H1 (cell line): ENCODE data around the gene PRR5. TPM values are rescaled to one million over a fixed set of nuclear protein-coding genes. Genes with fewer than 3 reads are reported as not detected.

Experiments
- CTCF ChIA-PET: fragments of 300-600 bp; sonication (Branson Sonifier 250); formaldehyde crosslinking; loops from one replicate; lab custom pipeline; 2021; ENCODE audit not compliant: partially characterized antibody; lab: Charles Lee
- POLR2A ChIA-PET: fragments of 300-600 bp; sonication (Branson Sonifier 250); formaldehyde crosslinking; loops from one replicate; lab custom pipeline; 2021; ENCODE audit warnings: inconsistent platforms; ENCODE audit not compliant: partially characterized antibody; lab: Charles Lee
- DNase-seq, 2 experiments: peaks; one replicate each; pipeline versions ENCODE4 v3.0.0 to v3.0.0-alpha.2; 2010 to 2022; ENCODE audit warnings: low spot score in 2 of 2, low read depth in 1 of 2, mixed read lengths in 1 of 2
- FAIRE-seq: peaks from 2 replicates; lab custom pipeline; 2011; peaks lifted over from hg19 to GRCh38; lab: Jason Lieb, UNC
- H2AFZ ChIP-seq: 2 replicates; pipeline ENCODE4 v1.8.1; 2012; ENCODE audit warnings: low read length, inconsistent platforms
- H2AK5ac ChIP-seq: 2 replicates; pipeline ENCODE4 v1.6.1; 2013; ENCODE audit warnings: low read depth, low read length
- H2BK120ac ChIP-seq: replicated peaks from 2 replicates; pipeline ENCODE3; 2013; ENCODE audit warnings: low read depth, low read length, inconsistent platforms
- H2BK12ac ChIP-seq: 2 replicates; pipeline ENCODE4 v1.6.1; 2013; ENCODE audit warnings: low read depth, low read length
- H2BK15ac ChIP-seq: 2 replicates; pipeline ENCODE4 v1.6.1; 2013; ENCODE audit warnings: low read length
- H2BK20ac ChIP-seq: 2 replicates; pipeline ENCODE4 v1.6.1; 2013; ENCODE audit warnings: low read length
- H2BK5ac ChIP-seq: 2 replicates; pipeline ENCODE4 v1.6.1; 2013; ENCODE audit warnings: low read depth, low read length
- H3K14ac ChIP-seq: 2 replicates; pipeline ENCODE4 v1.6.1; 2013; ENCODE audit warnings: inconsistent platforms; ENCODE audit not compliant: insufficient read length
- H3K18ac ChIP-seq: 2 replicates; pipeline ENCODE4 v1.6.1; 2013; ENCODE audit warnings: low read length; ENCODE audit errors: extremely low read depth
- H3K23ac ChIP-seq: 2 replicates; pipeline ENCODE4 v1.6.1; 2013; ENCODE audit warnings: inconsistent platforms; ENCODE audit not compliant: insufficient read length
- H3K23me2 ChIP-seq: 2 replicates; pipeline ENCODE4 v1.6.1; 2013; ENCODE audit warnings: low read depth, low read length
- H3K27ac ChIP-seq: 2 replicates; pipeline ENCODE4 v1.6.1; 2011; ENCODE audit warnings: low read depth, low read length, inconsistent platforms
- H3K27me3 ChIP-seq, 4 experiments: replicated peaks in 1 of 4; 1 replicate in 1 of 4; 2 replicates in 3 of 4; pipeline versions ENCODE4 v1.6.1 to v1.8.1; 2011 to 2013; ENCODE audit warnings: low read length in 3 of 4, mild to moderate bottlenecking in 3 of 4, inconsistent platforms in 2 of 4, mixed read lengths in 2 of 4, moderate library complexity in 1 of 4; ENCODE audit not compliant: control insufficient read depth in 3 of 4, insufficient read depth in 3 of 4; ENCODE audit errors: extremely low read depth in 1 of 4
- H3K36me3 ChIP-seq, 4 experiments: 2 replicates each; pipeline versions ENCODE4 v1.6.1 to v1.8.1; 2011 to 2013; ENCODE audit warnings: mild to moderate bottlenecking in 4 of 4, low read length in 3 of 4, moderate library complexity in 2 of 4, control low read depth in 1 of 4, inconsistent platforms in 1 of 4; ENCODE audit not compliant: insufficient read depth in 4 of 4, control insufficient read depth in 2 of 4
- H3K4ac ChIP-seq: replicated peaks from 2 replicates; pipeline ENCODE3; 2013; ENCODE audit warnings: low read length, low read depth, mixed read lengths, inconsistent platforms; ENCODE audit not compliant: insufficient read length
- H3K4me1 ChIP-seq, 4 experiments: replicated peaks in 1 of 4; 1 replicate in 1 of 4; 2 replicates in 3 of 4; pipeline versions ENCODE4 v1.6.1 to v1.8.1; 2011 to 2013; ENCODE audit warnings: low read length in 3 of 4, inconsistent platforms in 2 of 4, mixed read lengths in 1 of 4; ENCODE audit not compliant: insufficient read depth in 4 of 4, control insufficient read depth in 3 of 4
- H3K4me2 ChIP-seq, 2 experiments: 2 replicates each; pipeline versions ENCODE4 v1.6.1 to v1.8.1; 2011 to 2013; ENCODE audit warnings: low read depth in 2 of 2, low read length in 2 of 2, control low read depth in 1 of 2, inconsistent platforms in 1 of 2, mild to moderate bottlenecking in 1 of 2; ENCODE audit not compliant: insufficient read depth in 1 of 2
- H3K4me3 ChIP-seq, 4 experiments: fragments of 200-600, 300-600 bp in 1 of 4; sonication (generic), shearing (Covaris generic), sonication (Bioruptor Twin) in 1 of 4; 2 replicates each; pipeline versions ENCODE4 v1.5.1 to v1.8.1; 2011 to 2016; ENCODE audit warnings: low read length in 4 of 4, low read depth in 3 of 4, control low read depth in 2 of 4, inconsistent platforms in 2 of 4, mild to moderate bottlenecking in 2 of 4, mixed read lengths in 1 of 4, moderate library complexity in 1 of 4; ENCODE audit not compliant: insufficient read depth in 2 of 4; ENCODE audit errors: extremely low read depth in 1 of 4
- H3K56ac ChIP-seq: replicated peaks from 2 replicates; pipeline ENCODE3; 2013; ENCODE audit warnings: low read depth, mild to moderate bottlenecking, mixed read lengths, low read length, inconsistent platforms; ENCODE audit not compliant: insufficient read length
- H3K79me1 ChIP-seq: 2 replicates; pipeline ENCODE4 v1.6.1; 2013; ENCODE audit warnings: low read depth, low read length, control low read depth
- H3K79me2 ChIP-seq, 2 experiments: 2 replicates each; pipeline versions ENCODE4 v1.6.1 to v1.8.1; 2012 to 2013; ENCODE audit warnings: low read length in 2 of 2, mild to moderate bottlenecking in 2 of 2, inconsistent platforms in 1 of 2; ENCODE audit not compliant: insufficient read depth in 2 of 2, control insufficient read depth in 1 of 2
- H3K9ac ChIP-seq, 4 experiments: replicated peaks in 1 of 4; 1 replicate in 1 of 4; 2 replicates in 3 of 4; pipeline versions ENCODE4 v1.6.1 to v1.8.1; 2011 to 2013; ENCODE audit warnings: low read depth in 3 of 4, low read length in 3 of 4, control low read depth in 2 of 4, mild to moderate bottlenecking in 2 of 4, moderate library complexity in 2 of 4, inconsistent platforms in 1 of 4; ENCODE audit errors: extremely low read depth in 1 of 4
- H3K9me3 ChIP-seq, 2 experiments: 2 replicates each; pipeline versions ENCODE4 v1.6.1 to v1.8.1; 2012 to 2013; ENCODE audit warnings: mild to moderate bottlenecking in 2 of 2, moderate library complexity in 2 of 2, control low read depth in 1 of 2, inconsistent platforms in 1 of 2, low read depth in 1 of 2, low read length in 1 of 2, mixed read lengths in 1 of 2; ENCODE audit not compliant: insufficient read depth in 2 of 2
- H4K20me1 ChIP-seq, 2 experiments: replicated peaks in 1 of 2; 2 replicates each; pipeline versions ENCODE3 to v1.8.1; 2011 to 2013; ENCODE audit warnings: inconsistent platforms in 2 of 2, low read length in 2 of 2, mild to moderate bottlenecking in 1 of 2; ENCODE audit not compliant: insufficient read depth in 2 of 2, control insufficient read depth in 1 of 2
- H4K5ac ChIP-seq: 2 replicates; pipeline ENCODE4 v1.6.1; 2013; ENCODE audit warnings: low read length, low read depth, mixed read lengths, inconsistent platforms; ENCODE audit not compliant: insufficient read length
- H4K8ac ChIP-seq: 2 replicates; pipeline ENCODE4 v1.8.0; 2013; ENCODE audit warnings: mild to moderate bottlenecking, moderate library complexity, low read length, inconsistent platforms; ENCODE audit not compliant: insufficient read depth; ENCODE audit errors: extremely low read depth
- H4K91ac ChIP-seq: replicated peaks from 2 replicates; pipeline ENCODE3; 2013; ENCODE audit warnings: low read length, mixed read lengths, inconsistent platforms; ENCODE audit not compliant: insufficient read length
- CHD1 ChIP-seq: IDR thresholded peaks from 2 replicates; pipeline ENCODE4 v1.6.1; 2012; ENCODE audit warnings: low read depth, low read length, improper control_type of control experiment
- FOSL1 ChIP-seq: IDR thresholded peaks from 2 replicates; pipeline ENCODE4 v1.6.1; 2011; ENCODE audit warnings: mild to moderate bottlenecking, low read depth, low read length, moderate library complexity; ENCODE audit not compliant: insufficient read depth
- GTF2F1 ChIP-seq: IDR thresholded peaks from 2 replicates; pipeline ENCODE4 v1.6.1; 2012; ENCODE audit warnings: low read depth, low read length, improper control_type of control experiment, borderline replicate concordance
- HDAC2 ChIP-seq, 2 experiments: fragments of 300-600 bp in 1 of 2; sonication (generic) in 1 of 2; IDR thresholded peaks; 2 replicates each; pipeline ENCODE4 v1.6.1; 2011 to 2012; ENCODE audit warnings: low read depth in 2 of 2, low read length in 2 of 2, mild to moderate bottlenecking in 2 of 2, moderate library complexity in 2 of 2, borderline replicate concordance in 1 of 2, inconsistent platforms in 1 of 2
- KDM1A ChIP-seq: fragments of 200-600, 300-600 bp; sonication (generic); IDR thresholded peaks from 2 replicates; pipeline ENCODE4 v1.7.1; 2016; ENCODE audit warnings: mild to moderate bottlenecking, low read length, borderline replicate concordance
- NRF1 ChIP-seq: IDR thresholded peaks from 2 replicates; pipeline ENCODE4 v1.6.1; 2011; ENCODE audit warnings: mild to moderate bottlenecking, low read depth, low read length, improper control_type of control experiment
- POLR2A ChIP-seq, 2 experiments: IDR thresholded peaks; 1 replicate in 1 of 2; 2 replicates in 1 of 2; pipeline ENCODE4 v1.6.1; 2011; ENCODE audit warnings: low read depth in 2 of 2, low read length in 2 of 2, mild to moderate bottlenecking in 2 of 2; ENCODE audit errors: control extremely low read depth in 1 of 2
- RBBP5 ChIP-seq: IDR thresholded peaks from 2 replicates; pipeline ENCODE4 v1.7.1; 2012; ENCODE audit warnings: low read depth, mild to moderate bottlenecking, inconsistent platforms, low read length, moderate library complexity, borderline replicate concordance
- SP4 ChIP-seq: IDR thresholded peaks from 2 replicates; pipeline ENCODE4 v1.6.1; 2012; ENCODE audit warnings: low read length, inconsistent platforms
- WGBS, 2 experiments: shearing (Covaris generic) in 1 of 2; methylation state at CpG; one replicate each; pipeline versions ENCODE4 v1.1.6 to v1.1.7; 2013 to 2015; ENCODE audit warnings: low lambda C conversion rate in 2 of 2, mixed read lengths in 2 of 2, inconsistent platforms in 1 of 2, low coverage in 1 of 2, missing lambda C conversion rate in 1 of 2; ENCODE audit not compliant: insufficient replicate concordance in 2 of 2, insufficient coverage in 1 of 2, insufficient read length in 1 of 2; ENCODE audit errors: extremely low coverage in 1 of 2, missing lambda C conversion rate in 1 of 2; 5-methylcytosine and 5-hydroxymethylcytosine counted together
- polyA plus RNA-seq, 7 experiments: library from polyadenylated mRNA; depleted of rRNA in 3 of 7; stranded (reverse) in 5 of 7; unstranded in 2 of 7; fragments of >200 nt in 5 of 7; fragments of 200-250 nt in 2 of 7; gene quantifications; 1 replicate in 5 of 7; 2 replicates in 1 of 7; 4 replicates in 1 of 7; pipeline versions ENCODE4 v1.2.1 to v1.2.3, GENCODE V29; 2011 to 2013; ENCODE audit warnings: missing spikeins in 2 of 7, mixed read lengths in 2 of 7
- total RNA-seq: library from RNA; stranded (reverse); fragmentation: NEBNext Ultra II Directional; extraction: Animal tissue kit (Norgen Biotek cat#: 25700); gene quantifications from 2 replicates; pipeline ENCODE4 v1.2.1, GENCODE V29; 2021
- TF ChIP-seq, protein P1 (sequence below), 3 experiments: IDR thresholded peaks; 1 replicate in 2 of 3; 2 replicates in 1 of 3; pipeline versions ENCODE4 v1.5.1 to v1.6.1; 2011; ENCODE audit warnings: low read length in 3 of 3, mild to moderate bottlenecking in 3 of 3, inconsistent platforms in 2 of 3, low read depth in 1 of 3, moderate library complexity in 1 of 3; ENCODE audit not compliant: insufficient read depth in 1 of 3; ENCODE audit errors: control extremely low read depth in 1 of 3

The PRR5 gene
- total and polyA plus RNA-seq, 2 of the 8 experiments (the other 6 are each of a cell fraction or from before 2014, with no cell fraction given), result 16.5 to 25.7 TPM

DNA sequence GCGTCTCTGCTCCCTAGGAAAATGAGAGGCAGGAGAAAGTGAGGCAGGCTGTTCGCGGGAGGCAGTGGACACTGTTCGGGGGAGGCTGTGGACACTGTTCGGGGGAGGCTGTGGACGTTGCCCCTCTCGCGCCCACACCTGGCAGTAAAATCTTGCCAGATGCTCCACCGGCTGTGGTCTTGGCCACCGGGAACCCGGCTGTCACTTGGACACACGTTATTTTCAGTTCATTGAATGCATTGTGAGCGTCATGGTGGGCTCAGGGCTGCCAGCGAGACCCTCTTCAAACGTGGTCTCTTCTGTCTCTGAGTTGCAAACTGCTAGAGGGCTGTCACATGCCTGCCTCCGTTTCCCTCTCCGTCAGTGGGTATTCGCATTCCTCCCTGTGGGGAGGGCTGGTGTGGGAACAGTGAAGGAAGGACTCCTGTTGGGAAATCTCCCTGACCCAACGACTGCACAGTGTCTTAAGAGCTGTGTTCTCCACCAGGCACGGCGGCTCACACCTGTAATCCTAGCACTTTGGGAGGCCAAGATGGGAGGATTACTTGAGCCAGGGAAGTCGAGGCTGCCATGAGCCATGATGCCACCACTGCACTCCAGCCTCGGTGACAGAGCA is 1.4 kb downstream of the PRR5 start:
- H2AFZ ChIP-seq, result no peak overlapping the region
- peaks cover 0 to 28% (median 19%) of the 10 kb centered on the region in 4 experiments; a peak in 6 of 7 replicates for H3K27me3 ChIP-seq
- WGBS, 2 experiments, result 62% methylated on average over 23 of the region's 23 CpGs; no CpG with 5 or more reads in 1 of the 2 experiments
- H3K23me2 ChIP-seq, result peaks cover 9% of the 10 kb centered on the region; the same call in 1 of the 2 replicates
- no peak overlapping the region for H3K56ac ChIP-seq
- no peak overlapping the region for H3K14ac ChIP-seq
- peak overlapping the region in 1 of 4 experiments; percentile 4; a peak in 1 of 7 replicates for H3K9ac ChIP-seq
- peaks cover 6 to 24% of the 10 kb centered on the region in 2 experiments for H4K20me1 ChIP-seq
- no peak for FAIRE-seq
- H2AK5ac ChIP-seq, result no peak overlapping the region
- no peak overlapping the region for H4K8ac ChIP-seq
- H3K79me2 ChIP-seq, result peaks cover 0 to 2% of the 10 kb centered on the region in 2 experiments; a peak in 1 of 4 replicates
- H3K4me3 ChIP-seq, result peak overlapping the region; percentile 64 to 87 (median 64)
- no peak overlapping the region for H3K4ac ChIP-seq
- no peak overlapping the region for H2BK5ac ChIP-seq
- H3K18ac ChIP-seq, result no peak overlapping the region
- no peak overlapping the region for H2BK12ac ChIP-seq
- H3K4me2 ChIP-seq, result peak overlapping the region; percentile 85
- peaks cover 0 to 24% (median 14%) of the 10 kb centered on the region in 4 experiments; a peak in 6 of 7 replicates for H3K4me1 ChIP-seq
- no peak overlapping the region for H2BK20ac ChIP-seq
- no peak for DNase-seq
- H3K79me1 ChIP-seq, result no peaks in the 10 kb centered on the region; the same call in 1 of the 2 replicates
- H3K9me3 ChIP-seq, result no peaks in the 10 kb centered on the region
- H4K5ac ChIP-seq, result no peak overlapping the region
- no peak overlapping the region for H2BK120ac ChIP-seq
- TF ChIP-seq FOSL1, result no peak
- no peak for TF ChIP-seq POLR2A (IDR thresholded peaks at IDR 0.05; ENCODE audit: control extremely low read depth in 1 of 2, low read depth in 2 of 2, low read length in 2 of 2)
- TF ChIP-seq RBBP5, result no peak
- no peak for TF ChIP-seq NRF1
- TF ChIP-seq CHD1, result no peak
- TF ChIP-seq, protein P1, sequence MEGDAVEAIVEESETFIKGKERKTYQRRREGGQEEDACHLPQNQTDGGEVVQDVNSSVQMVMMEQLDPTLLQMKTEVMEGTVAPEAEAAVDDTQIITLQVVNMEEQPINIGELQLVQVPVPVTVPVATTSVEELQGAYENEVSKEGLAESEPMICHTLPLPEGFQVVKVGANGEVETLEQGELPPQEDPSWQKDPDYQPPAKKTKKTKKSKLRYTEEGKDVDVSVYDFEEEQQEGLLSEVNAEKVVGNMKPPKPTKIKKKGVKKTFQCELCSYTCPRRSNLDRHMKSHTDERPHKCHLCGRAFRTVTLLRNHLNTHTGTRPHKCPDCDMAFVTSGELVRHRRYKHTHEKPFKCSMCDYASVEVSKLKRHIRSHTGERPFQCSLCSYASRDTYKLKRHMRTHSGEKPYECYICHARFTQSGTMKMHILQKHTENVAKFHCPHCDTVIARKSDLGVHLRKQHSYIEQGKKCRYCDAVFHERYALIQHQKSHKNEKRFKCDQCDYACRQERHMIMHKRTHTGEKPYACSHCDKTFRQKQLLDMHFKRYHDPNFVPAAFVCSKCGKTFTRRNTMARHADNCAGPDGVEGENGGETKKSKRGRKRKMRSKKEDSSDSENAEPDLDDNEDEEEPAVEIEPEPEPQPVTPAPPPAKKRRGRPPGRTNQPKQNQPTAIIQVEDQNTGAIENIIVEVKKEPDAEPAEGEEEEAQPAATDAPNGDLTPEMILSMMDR (IDR thresholded peaks at IDR 0.05; ENCODE audit: control extremely low read depth in 1 of 3, insufficient read depth in 1 of 3, low read depth in 1 of 3, low read length in 3 of 3), result no peak
- TF ChIP-seq GTF2F1, result no peak
- TF ChIP-seq KDM1A, result no peak
- TF ChIP-seq SP4, result no peak
- TF ChIP-seq HDAC2 (IDR thresholded peaks at IDR 0.05; ENCODE audit: borderline replicate concordance in 1 of 2, low read depth in 2 of 2, low read length in 2 of 2), result no peak
- TF ChIP-seq, all 59 proteins: peak for 0
- ChIA-PET POLR2A (interaction anchor here (0.9 to 1.1 kb wide), 3 partner anchors 11 to 35 kb away, joined by 3 read pairs; no protein-coding TSS in a partner anchor), CTCF (interaction anchor here (0.6 to 9.8 kb wide), 7 partner anchors 22 to 346 kb away, joined by 3 to 80 read pairs (median 3); no protein-coding TSS in a partner anchor)
- no peak overlapping the region for H3K23ac ChIP-seq
- H3K36me3 ChIP-seq, result no peaks in the 10 kb centered on the region
- H3K27ac ChIP-seq, result no peak overlapping the region
- 0 out of 2 replicates have a peak overlapping the region, but pooled peaks have one; percentile 5 for H2BK15ac ChIP-seq
- H4K91ac ChIP-seq, result peak overlapping the region; percentile 48
